Omental fat pad (tissue), 4 donors: ENCODE measurements around the gene BSDC1. TPM values are rescaled to one million over a fixed set of nuclear protein-coding genes. Genes with fewer than 3 reads are reported as not detected.

Experiments used
- ATAC-seq: fragments of 150-250 bp; one replicate; pipeline ENCODE4 v1.9.1; 2016; ENCODE audit warnings: mild to moderate bottlenecking, moderate library complexity; ENCODE audit not compliant: low FRiP score
- DNase-seq: peaks from one replicate; pipeline ENCODE4 v3.0.0-alpha.2; 2019; ENCODE audit warnings: low spot score
- total RNA-seq, 4 donors: library from RNA; depleted of rRNA; stranded (reverse); fragments of >200 nt; gene quantifications; one replicate each; pipeline ENCODE4 v1.1.0, GENCODE V29; 2016
- TF ChIP-seq, protein P1 (sequence below), 3 donors: fragments of 450-650 bp; IDR thresholded peaks; one replicate each; pipeline ENCODE4 v1.5.1; 2016 to 2017; ENCODE audit warnings: antibody characterized with exemption in 3 of 3, mild to moderate bottlenecking in 3 of 3, moderate library complexity in 2 of 3

The BSDC1 gene
- total RNA-seq, 4 donors from 2014 or later = 51.9 to 73.1 (median 69.5) TPM

DNA sequence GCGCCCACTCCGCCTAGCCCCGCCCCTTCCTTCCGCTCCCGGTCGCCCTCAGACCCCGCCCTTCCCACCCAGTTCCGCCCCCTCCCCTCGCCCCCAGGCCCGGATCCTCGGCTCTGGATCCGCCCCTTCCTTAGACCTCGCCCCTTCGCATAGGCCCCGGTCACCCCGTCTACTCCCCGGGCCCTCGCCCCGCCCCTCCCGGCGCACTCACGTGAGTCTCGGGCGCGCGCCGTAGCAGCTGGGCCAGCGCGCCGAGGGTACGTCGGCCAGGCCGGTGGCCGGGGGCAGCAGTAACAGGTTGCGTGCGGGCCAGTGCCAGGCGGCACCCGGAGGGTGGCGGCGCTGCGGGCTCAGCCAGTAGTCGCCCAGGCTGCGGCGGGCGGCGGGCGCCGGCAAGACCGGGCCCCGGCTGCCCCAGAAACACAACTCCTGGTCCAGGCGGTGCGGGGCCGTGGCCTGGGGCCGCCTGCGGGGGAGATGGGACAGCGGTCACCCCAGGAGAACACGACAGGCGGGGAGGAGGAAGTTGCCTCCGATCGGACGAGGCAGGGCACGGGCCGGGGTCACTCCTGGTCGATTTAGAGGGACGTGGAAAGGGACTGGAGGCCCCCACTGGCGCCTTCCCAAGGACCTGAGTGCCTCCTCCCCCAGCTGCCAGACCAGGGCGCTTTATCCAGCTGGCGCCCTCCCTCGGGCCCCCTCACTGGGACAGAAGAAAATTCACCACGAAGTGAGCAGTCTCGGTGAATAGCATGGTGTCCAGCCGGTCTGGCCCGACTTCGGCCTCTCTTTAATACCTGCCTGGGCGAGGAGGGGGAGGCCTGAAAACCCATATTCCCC is 42.6 kb downstream of the BSDC1 start:
- TF ChIP-seq, protein P1, sequence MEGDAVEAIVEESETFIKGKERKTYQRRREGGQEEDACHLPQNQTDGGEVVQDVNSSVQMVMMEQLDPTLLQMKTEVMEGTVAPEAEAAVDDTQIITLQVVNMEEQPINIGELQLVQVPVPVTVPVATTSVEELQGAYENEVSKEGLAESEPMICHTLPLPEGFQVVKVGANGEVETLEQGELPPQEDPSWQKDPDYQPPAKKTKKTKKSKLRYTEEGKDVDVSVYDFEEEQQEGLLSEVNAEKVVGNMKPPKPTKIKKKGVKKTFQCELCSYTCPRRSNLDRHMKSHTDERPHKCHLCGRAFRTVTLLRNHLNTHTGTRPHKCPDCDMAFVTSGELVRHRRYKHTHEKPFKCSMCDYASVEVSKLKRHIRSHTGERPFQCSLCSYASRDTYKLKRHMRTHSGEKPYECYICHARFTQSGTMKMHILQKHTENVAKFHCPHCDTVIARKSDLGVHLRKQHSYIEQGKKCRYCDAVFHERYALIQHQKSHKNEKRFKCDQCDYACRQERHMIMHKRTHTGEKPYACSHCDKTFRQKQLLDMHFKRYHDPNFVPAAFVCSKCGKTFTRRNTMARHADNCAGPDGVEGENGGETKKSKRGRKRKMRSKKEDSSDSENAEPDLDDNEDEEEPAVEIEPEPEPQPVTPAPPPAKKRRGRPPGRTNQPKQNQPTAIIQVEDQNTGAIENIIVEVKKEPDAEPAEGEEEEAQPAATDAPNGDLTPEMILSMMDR (IDR thresholded peaks at IDR 0.05) = no peak
- peak; percentile 93 for ATAC-seq
- DNase-seq = peak; percentile 77

DNA sequence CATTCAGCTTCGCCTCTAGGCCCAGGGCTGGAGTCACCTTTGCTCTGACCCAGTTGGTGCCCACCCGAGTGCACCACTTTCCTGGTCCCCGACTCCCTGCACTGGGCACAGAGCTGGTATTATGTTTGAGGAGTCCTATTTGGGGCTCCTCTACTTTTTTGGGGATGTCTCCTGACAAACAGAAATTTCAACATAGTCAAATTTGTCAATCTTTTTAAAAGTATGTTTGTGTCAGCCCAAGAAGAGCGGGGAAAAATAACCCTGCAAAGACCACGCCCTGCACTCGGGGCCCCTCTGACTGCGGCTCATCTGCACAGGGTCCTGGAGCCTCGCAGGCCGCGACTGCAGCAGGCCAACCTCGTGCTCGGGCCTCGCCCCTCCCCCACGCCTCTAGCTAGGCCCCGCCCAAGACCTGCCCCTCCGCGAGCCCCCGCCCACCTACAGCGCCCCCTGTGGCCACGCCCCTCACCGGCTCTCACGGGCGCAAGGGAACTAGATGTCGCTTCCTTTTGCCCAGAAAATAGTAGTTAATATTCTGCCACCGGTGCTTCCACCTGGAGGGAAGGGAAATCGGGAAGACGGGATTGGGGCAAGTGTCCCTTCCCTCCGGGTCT is 43.3 kb downstream of the BSDC1 start:
- TF ChIP-seq, protein P1 (IDR thresholded peaks at IDR 0.05) = no peak
- ATAC-seq (peak; percentile 73), DNase-seq (peak; percentile 53)

DNA sequence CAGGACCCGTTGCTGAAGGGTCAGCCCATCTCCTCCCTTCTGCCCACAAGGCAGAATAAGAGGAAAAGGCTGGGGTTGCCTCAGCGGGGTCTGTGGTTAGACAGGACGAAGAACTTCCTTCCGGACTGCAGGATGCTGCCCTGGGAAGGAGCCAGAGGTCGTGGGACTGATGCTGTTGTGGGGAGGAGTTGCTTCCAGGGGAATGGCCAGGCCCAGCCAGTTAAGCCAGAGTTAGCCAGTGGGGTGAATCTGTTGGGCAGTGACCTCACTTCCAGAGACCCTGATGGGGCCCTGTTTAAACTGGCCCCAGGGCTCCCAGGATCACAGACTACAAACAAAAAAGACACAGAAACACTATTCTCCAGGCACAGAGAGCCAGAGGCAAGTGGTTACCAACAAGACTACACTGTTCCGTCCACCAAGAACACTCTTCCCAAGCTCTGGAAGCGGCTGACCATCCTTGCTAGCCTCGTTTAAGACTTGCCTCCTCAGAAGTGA is 45.0 kb downstream of the BSDC1 start:
- DNase-seq (no peak), ATAC-seq (no peak)
- TF ChIP-seq, protein P1 (IDR thresholded peaks at IDR 0.05) = no peak

DNA sequence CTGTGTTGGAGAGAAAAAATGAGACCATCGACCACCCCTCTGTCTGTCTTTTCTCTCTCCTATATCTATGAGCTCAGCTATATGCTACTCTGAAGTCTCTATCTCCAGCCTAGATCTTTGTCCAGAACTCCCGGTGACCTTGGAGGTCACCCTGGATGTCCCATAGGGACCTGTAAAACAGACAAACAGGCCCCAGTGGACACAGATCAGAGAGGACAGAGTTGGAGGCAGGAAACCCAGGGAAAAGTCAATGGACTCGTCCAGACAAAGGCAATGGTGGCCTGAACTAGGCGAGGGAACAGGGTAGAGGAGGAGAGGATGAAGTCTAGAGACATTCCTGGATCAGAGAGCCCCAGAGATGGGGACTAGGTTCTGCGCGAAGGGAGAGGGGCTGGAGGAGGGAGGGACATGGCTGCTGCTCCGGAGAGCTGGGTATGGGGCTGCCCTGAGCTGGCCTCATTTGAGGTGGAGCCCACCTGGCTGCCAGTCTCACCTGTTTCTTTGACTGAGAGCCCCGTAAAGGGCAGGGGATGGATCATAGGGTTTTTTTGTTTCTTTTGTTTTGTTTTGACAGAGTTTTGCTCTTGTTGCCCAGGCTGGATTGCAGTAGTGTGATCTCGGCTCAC is 47.6 kb downstream of the BSDC1 start:
- no peak for DNase-seq
- ATAC-seq = no peak
- TF ChIP-seq, protein P1 (IDR thresholded peaks at IDR 0.05) = no peak

DNA sequence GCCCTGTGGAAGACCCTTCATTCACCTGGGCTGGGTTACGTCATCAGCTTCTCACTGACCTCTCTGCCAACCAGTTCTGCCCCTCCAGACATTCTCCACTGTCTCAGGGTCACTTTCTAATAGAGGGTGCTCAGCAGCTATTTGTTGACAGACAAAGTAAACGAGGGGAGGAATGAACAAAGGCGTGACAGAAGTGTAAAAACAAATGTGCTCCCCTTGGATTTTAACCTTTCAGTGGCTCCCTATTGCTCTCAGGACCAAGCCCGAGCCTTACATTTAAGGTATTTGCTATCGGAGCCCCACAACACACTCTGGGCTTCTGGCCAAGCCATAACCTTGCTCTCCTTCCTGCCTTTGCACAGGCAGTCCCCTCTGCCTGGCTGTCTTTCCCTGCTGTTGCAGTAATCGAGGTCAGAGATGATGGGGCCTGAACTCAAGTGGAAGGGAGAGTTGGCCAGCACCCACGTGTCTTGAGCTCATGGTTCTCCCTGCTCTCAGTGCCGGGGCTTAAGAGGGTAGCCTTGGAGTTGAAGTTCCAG is 48.9 kb downstream of the BSDC1 start:
- DNase-seq = no peak

DNA sequence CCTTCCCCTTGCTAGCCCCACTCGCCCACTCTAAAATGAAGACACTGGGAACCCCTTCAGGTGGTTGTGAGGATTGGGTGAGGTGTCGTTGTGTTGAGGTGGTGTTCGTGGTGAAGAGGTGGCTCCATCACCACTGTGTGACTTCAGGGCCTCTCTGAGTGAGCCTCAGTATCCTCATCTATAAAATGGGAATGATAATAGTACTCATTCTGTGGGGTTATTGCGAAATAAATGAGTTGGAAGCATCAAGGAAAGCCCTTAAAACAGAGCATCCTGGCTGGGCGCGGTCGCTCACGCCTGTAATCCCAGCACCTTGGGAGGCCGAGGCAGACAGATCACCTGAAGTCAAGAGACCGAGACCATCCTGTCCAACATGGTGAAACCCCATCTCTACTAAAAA is 51.5 kb downstream of the BSDC1 start:
- TF ChIP-seq, protein P1 (IDR thresholded peaks at IDR 0.05) = no peak
- DNase-seq (no peak), ATAC-seq (no peak)

More for the DNA sequence above, 48.9 kb downstream of the BSDC1 start:
- TF ChIP-seq, protein P1 (IDR thresholded peaks at IDR 0.05) = no peak
- ATAC-seq = no peak
